IPS-NIHi7 (cell line): ENCODE measurements around the gene CNPY4.

Experiments
- DNase-seq: peaks from one replicate; pipeline ENCODE4 v3.0.0; 2012; ENCODE audit warnings: mixed read lengths; ENCODE audit errors: extremely low spot score

The CNPY4 gene

DNA sequence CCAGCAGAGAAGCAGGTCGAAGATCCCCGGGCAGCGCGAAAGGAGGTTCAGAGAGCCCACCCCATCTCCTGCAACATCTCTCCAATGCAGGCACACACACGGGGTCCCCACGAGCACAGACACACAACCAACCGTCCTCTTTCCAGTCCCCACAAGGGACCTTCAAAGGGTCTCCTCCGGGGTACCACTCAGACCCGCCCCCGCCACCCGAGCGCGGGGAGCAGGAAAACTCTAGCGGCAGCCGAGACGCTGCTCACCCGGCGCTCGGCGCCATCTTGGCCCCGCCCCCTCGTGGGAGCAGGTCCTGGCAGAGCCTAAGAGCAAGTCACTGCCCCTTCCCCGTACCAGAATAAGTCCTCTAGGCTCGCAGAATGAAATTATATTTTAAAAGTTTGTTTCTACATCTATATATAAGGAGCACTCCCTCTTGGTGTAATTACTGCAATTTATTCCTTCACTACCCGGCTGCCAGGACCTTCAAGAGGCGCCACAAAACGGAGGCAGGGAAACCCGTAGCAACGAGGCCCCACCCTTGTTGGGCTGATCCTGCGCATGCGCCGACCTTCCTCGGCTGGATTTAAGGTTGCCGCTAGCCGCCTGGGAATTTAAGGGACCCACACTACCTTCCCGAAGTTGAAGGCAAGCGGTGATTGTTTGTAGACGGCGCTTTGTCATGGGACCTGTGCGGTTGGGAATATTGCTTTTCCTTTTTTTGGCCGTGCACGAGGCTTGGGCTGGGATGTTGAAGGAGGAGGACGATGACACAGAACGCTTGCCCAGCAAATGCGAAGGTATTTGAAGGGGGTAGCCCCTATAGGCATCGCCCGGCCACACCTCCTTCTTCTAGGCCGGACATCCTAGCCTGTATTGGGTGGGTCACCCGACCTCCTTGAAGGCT is at the start of gene CNPY4, which contains the start of gene TAF6:
TSS of gene CNPY4 (plus strand) at position 563 of the 898 bp plus-strand sequence. CDS start at position 674, 111 bp downstream.
TSS of gene TAF6 (minus strand) at position 287 of the 898 bp plus-strand sequence. CDS start 5,149 bp downstream, outside the sequence.
- peak; percentile 99 for DNase-seq

DNA sequence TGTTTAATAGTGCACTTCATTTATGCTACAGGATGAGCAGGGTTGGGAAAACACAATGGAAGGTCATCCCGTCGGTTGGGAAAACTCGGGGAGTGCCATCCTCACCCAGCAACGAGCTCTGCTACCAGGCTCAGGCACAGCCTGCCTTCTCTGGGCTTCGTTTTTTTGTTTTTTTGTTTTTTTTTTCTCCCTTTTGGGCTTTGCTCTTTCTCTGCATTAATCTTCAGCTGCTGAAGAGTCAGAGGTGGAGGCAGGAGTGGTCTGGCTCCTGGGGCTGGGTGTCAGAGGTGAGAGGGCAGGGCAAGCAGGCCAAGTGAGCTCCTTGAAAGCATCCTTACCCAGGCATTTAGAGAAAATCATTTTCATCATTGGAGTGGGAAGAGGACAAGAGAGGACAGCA is 49.4 kb upstream of the CNPY4 start:
- no peak for DNase-seq

DNA sequence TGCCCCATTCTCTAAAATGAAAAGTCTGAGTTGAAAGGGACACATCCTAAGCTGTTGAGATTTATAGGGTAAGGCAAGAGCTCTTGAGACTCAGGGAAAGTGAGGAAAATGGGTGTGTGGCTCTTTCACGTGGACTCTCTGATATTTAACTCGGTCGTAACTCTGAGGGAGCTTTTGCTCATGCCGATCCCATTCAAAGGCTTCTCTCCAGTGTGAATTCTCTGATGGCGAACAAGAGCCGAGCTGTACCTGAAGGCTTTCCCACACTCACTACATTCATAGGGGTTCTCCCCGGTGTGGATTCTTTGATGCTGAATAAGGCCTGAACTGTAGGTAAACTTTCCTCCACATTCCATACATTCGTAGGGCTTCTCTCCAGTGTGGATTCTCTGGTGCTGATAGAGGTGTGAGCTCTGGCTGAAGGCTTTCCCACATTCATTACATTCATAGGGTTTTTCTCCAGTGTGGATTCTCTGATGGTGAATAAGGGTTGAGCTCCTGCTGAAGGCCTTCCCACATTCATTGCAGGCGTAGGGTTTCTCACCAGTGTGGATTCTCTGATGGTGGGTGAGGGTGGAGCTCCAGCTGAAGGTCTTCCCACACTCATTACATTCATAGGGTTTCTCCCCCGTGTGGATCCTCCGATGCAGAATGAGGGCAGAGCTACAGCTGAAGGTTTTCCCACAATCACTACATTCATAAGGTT is 48.3 kb upstream of the CNPY4 start:
- DNase-seq = no peak

- no peak for DNase-seq
Measured at GRCh38 chr7:100072462-100072861, 47.0 kb upstream of the CNPY4 start.

GRCh38 chr7:100074841-100075240 is 44.6 kb upstream of the CNPY4 start:
- no peak for DNase-seq

- DNase-seq = no peak
Measured at GRCh38 chr7:100075418-100075817, 44.0 kb upstream of the CNPY4 start.

DNA sequence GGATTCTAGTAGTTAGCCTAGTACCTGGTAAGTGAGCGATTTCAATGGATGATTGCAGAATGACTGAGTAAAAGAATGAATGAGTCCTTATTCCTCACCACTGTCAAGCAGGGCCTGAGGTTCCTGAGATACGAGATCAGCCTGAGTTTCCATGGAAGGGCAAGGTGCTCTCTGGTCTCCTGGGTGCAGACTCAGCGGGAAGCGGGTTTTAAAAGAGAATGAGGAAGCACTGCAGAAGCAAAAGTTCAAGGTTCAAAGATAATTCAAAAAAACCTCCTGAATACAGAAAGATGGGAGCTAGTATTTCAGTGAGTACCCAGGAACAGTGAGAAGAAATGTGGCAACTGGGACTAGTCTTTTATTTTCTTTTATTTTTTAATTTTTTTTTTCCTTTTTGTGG is 42.2 kb upstream of the CNPY4 start:
- DNase-seq = no peak

- no peak for DNase-seq
Measured at GRCh38 chr7:100079024-100079560, 40.3 kb upstream of the CNPY4 start.

GRCh38 chr7:100080907-100081534 is 38.4 kb upstream of the CNPY4 start:
- no peak for DNase-seq

DNA sequence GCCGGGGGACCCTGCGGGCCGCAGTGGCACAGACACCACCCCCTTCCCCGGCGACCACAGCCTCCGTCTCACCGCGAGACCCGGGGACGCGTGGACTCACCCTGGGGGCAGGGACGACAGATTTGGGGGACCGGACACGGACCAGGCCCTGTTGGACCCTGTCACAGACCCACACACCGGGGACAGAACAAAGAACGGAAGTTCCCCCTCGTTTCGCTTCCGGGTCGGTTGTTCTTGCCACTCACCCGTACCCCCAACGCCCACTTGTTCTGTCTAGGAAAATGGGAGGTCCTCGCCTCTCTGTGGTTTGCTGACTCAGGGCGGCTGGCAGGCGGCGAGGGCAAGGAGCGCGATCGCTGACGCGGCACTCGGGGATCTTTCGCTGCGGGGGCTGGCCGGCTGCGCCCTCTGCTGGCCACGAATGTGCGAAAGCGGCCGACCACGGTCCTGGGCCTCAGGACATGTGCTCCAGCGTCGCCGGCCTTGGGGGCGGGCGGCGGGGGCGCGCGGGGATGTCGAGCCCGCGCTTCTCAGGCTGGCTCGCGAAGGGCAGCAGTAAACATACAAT is 37.8 kb upstream of the CNPY4 start, which contains the start of gene ZNF3:
TSS of gene ZNF3 (minus strand) at position 189 of the 568 bp plus-strand sequence. CDS start 4,366 bp downstream, outside the sequence.
- DNase-seq = peak; percentile 96

DNA sequence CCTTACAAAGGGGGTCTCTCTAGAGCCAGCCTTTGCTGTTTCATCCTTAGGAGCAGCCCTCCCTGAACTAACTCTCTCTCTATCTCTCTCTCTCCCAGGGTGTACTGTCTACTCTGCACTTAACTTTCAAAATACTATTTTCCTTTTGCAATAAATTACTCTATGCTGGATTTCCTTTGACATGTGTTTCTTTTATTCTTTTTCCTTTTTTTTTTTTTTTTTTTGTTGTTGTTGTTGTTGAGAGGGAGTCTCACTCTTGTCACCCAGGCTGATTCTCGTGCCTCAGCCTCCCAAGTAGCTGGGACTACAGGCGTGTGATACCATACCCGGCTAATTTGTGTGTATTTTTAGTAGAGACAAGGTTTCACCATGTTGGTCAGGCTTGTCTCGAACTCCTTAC is 36.5 kb upstream of the CNPY4 start:
- DNase-seq = no peak

- DNase-seq = no peak
Measured at GRCh38 chr7:100085515-100085914, 33.9 kb upstream of the CNPY4 start.

GRCh38 chr7:100087055-100087750 is 32.2 kb upstream of the CNPY4 start:
- no peak for DNase-seq

GRCh38 chr7:100088095-100088620 is 31.3 kb upstream of the CNPY4 start:
- no peak for DNase-seq

DNA sequence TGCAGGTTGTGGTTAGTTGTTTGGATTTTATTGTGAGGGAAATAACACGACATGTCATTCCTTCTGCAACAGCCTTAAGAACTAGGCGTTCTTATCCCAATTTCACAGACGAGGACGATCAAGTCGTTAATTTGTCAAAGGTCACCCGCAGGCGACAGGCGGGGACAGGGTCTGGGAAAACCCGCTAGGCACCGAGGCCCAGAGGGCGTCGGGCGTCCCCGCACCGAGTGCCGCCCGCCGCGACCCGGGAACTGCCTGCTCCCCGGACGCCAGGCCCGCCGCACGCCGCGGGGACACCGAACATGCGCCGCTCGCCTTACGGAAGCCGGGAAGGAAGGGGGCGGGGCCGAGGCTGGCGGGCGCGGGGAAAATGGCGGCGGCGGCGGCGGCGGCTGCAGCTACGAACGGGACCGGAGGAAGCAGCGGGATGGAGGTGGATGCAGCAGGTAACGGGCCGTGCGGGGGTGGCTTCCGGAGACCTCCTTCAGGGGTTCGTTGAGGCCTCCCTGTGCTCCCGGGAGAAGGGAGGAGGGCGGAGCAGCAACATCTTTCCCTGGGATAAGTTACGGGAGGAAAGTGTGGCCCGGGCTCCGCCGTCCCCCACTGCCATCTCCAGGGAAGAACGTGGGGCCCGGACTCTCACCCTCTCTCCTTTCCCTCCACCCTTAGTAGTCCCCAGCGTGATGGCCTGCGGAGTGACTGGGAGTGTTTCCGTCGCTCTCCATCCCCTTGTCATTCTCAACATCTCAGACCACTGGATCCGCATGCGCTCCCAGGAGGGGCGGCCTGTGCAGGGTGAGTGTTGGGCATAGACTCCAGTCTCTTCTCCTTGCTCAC is 30.6 kb upstream of the CNPY4 start, which contains the start of gene COPS6:
TSS of gene COPS6 (plus strand) at position 349 of the 837 bp plus-strand sequence. CDS start at position 371, 22 bp downstream.
- DNase-seq = peak; percentile 79

DNA sequence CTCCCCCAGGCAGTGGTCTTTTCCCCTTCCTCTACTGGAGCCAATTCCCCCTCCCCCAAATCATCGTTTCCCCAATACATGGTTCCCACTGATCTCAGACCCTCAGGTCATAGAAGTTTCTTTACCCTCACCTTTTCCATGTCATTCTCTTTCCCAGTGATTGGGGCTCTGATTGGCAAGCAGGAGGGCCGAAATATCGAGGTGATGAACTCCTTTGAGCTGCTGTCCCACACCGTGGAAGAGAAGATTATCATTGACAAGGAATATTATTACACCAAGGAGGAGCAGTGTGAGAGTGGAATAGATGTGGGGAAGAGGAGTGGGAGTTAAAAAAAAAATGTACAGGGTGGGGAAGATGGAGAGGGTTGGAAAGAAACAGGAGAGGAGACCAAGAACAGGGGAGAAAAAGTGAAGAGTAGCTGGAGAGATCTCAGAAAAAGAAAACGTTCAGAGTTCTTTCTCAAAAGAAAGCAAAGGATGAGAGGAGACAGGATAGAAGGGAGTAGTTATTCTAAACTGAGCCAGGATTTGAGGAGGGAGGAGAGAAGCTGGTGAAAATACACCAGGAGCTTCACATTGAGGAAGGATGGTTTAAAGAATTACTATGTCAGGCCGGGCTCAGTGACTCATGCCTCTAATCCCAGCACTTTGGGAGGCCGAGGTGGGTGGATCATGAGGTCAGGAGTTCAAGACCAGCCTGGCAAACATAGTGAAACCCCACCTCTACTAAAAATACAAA is 29.8 kb upstream of the CNPY4 start:
- DNase-seq = no peak

GRCh38 chr7:100090527-100091410 is 28.7 kb upstream of the CNPY4 start:
- no peak for DNase-seq
